NCI-H460 (cell line): ENCODE data around the gene GPR26. TPM values are rescaled to one million over a fixed set of nuclear protein-coding genes. Genes with fewer than 3 reads are reported as not detected.
"Not testable (repeated sequence)": the region's sequence is repeated elsewhere in the genome, so short reads cannot be mapped to it uniquely, and the experiment has no call there.

ENCODE experiments used
- DNase-seq: peaks from one replicate; pipeline ENCODE4 v3.0.0-alpha.2; 2016; ENCODE audit warnings: low read depth; ENCODE audit errors: extremely low read depth
- total RNA-seq: library from RNA; depleted of rRNA; stranded (reverse); fragments of >200 nt; shearing (Covaris generic); gene quantifications from 2 replicates; pipeline ENCODE4 v1.2.3, GENCODE V29; 2014

GPR26 gene
- total RNA-seq, 1 experiment from 2014 or later = not detected

- no peak for DNase-seq
Observed at GRCh38 chr10:123704076-123704475, 37.9 kb downstream of the GPR26 start.

- DNase-seq = no peak
Observed at GRCh38 chr10:123704812-123705211, 38.7 kb downstream of the GPR26 start.

GRCh38 chr10:123706236-123706635 is 40.1 kb downstream of the GPR26 start:
- DNase-seq = no peak

- no peak for DNase-seq
Observed at GRCh38 chr10:123715546-123715945, 49.4 kb downstream of the GPR26 start.

GRCh38 chr10:123717336-123717735 is 51.2 kb downstream of the GPR26 start:
- DNase-seq = no peak

GRCh38 chr10:123718544-123719060 is 52.4 kb downstream of the GPR26 start:
- DNase-seq = no peak

- no peak for DNase-seq
Observed at GRCh38 chr10:123720536-123720935, 54.4 kb downstream of the GPR26 start.

- DNase-seq = no peak
Observed at GRCh38 chr10:123721441-123722049, 55.4 kb downstream of the GPR26 start.

- no peak for DNase-seq
Observed at GRCh38 chr10:123722351-123722750, 56.2 kb downstream of the GPR26 start.

GRCh38 chr10:123724747-123725146 is 58.6 kb downstream of the GPR26 start:
- no peak for DNase-seq

GRCh38 chr10:123726381-123726780 is 60.2 kb downstream of the GPR26 start:
- no peak for DNase-seq

GRCh38 chr10:123726836-123727235 is 60.7 kb downstream of the GPR26 start:
- no peak for DNase-seq

GRCh38 chr10:123729523-123729922 is 63.4 kb downstream of the GPR26 start:
- DNase-seq = no peak

- DNase-seq = not testable (repeated sequence)
Observed at GRCh38 chr10:123736917-123737316, 70.8 kb downstream of the GPR26 start.

GRCh38 chr10:123741146-123741545 is 75.0 kb downstream of the GPR26 start:
- DNase-seq = no peak

GRCh38 chr10:123741711-123742110 is 75.6 kb downstream of the GPR26 start:
- DNase-seq = no peak

GRCh38 chr10:123742751-123743440 is 76.7 kb downstream of the GPR26 start:
- no peak for DNase-seq

GRCh38 chr10:123743441-123744223 is 77.5 kb downstream of the GPR26 start:
- DNase-seq = peak; percentile 14

GRCh38 chr10:123744224-123744536 is 78.0 kb downstream of the GPR26 start:
- no peak for DNase-seq
